ENCODE data around the gene SSU72.

SSU72 gene

DNA sequence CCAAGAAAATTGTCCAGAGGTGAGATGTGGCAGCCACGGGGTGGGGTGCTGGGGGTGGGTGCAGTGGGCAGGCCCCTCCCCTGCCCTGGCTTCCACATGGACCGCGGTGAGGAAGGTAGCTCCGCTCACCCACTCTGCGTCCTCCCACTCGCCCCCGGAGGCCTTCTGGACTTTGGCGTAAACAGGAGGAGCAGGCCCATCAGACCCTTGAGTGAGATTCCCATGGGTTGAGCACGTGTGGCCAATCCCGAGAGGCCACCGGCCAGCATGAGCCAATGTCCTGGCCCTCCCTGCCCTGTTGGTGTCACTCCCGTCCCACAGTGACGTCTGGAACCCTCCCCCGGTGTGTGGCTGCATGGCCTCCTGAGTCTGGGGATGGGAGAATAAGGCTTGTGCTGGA, 26.1 kb downstream of the SSU72 start:
- CTCF ChIA-PET = interaction anchor here (1.5 kb wide), 1 partner anchor 11 kb away, joined by 3 read pairs; no protein-coding TSS in a partner anchor
- WGBS (ENCODE audit: insufficient coverage) = 95% methylated on average over 13 of the region's 14 CpGs
- Histone ChIP-seq H3K9me3 (ENCODE audit: control extremely low read depth in 1 of 5, control insufficient read depth in 4 of 5, insufficient read depth in 2 of 5, low read depth in 1 of 5, low read length in 4 of 5) (no peaks in the 10 kb centered on the region), H3K4me1 (ENCODE audit: control extremely low read depth in 1 of 4, control insufficient read depth in 4 of 4, insufficient read depth in 4 of 4, low read length in 3 of 4) (no peaks in the 10 kb centered on the region), H3K27ac (ENCODE audit: insufficient read depth in 1 of 2, low read depth in 1 of 2, low read length in 2 of 2, poor library complexity in 1 of 2, severe bottlenecking in 2 of 2) (no peak overlapping the region), H3K27me3 (replicated peaks in 2 of 5; ENCODE audit: control insufficient read depth in 4 of 5, insufficient read depth in 5 of 5, low read length in 4 of 5) (no peaks in the 10 kb centered on the region), H3K4me3 (ENCODE audit: control insufficient read depth in 1 of 7, extremely low read depth in 1 of 7, insufficient read depth in 4 of 7, low read depth in 2 of 7, low read length in 6 of 7) (no peak overlapping the region), H3K36me3 (ENCODE audit: control insufficient read depth in 4 of 4, insufficient read depth in 4 of 4, low read length in 3 of 4) (peaks cover 0 to 46% (median 5%) of the 10 kb centered on the region in 4 experiments)
- POLR2A ChIA-PET = no interaction called here
- DNase-seq = no peak

DNA sequence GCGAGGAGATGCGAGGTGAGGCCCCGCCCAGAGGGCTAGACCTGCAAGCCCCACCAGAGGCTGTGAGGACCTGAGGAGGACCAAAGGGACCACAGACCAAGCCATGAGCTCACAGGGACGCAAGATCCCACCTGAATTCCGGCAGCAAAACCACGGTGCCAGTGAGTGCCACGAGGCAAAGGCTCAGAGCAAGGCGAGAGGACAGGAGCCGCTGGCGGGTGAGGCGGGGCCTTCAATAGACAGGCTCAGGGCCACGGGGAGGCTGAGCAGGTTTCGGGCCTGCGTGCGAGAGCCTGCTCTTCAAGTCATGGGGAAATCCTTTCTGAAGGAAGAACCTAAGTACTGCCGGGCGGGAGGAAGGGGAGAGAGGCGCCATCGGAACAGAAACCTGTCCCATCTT, 27.2 kb downstream of the SSU72 start:
- WGBS (ENCODE audit: insufficient coverage) = 97% methylated on average over 19 of the region's 19 CpGs
- no peak for DNase-seq
- H3K27ac ChIP-seq (ENCODE audit: insufficient read depth in 1 of 2, low read depth in 1 of 2, low read length in 2 of 2, poor library complexity in 1 of 2, severe bottlenecking in 2 of 2) = no peak overlapping the region
- H3K27me3 ChIP-seq (replicated peaks in 2 of 5; ENCODE audit: control insufficient read depth in 4 of 5, insufficient read depth in 5 of 5, low read length in 4 of 5) = no peaks in the 10 kb centered on the region
- no peaks in the 10 kb centered on the region for H3K4me1 ChIP-seq (ENCODE audit: control extremely low read depth in 1 of 4, control insufficient read depth in 4 of 4, insufficient read depth in 4 of 4, low read length in 3 of 4)
- POLR2A ChIA-PET = no interaction called here
- CTCF ChIA-PET = interaction anchor here (1.6 kb wide), 1 partner anchor 11 kb away, joined by 3 read pairs; no protein-coding TSS in a partner anchor
- peaks cover 0 to 54% (median 12%) of the 10 kb centered on the region in 4 experiments for H3K36me3 ChIP-seq (ENCODE audit: control insufficient read depth in 4 of 4, insufficient read depth in 4 of 4, low read length in 3 of 4)
- H3K4me3 ChIP-seq (ENCODE audit: control insufficient read depth in 1 of 7, extremely low read depth in 1 of 7, insufficient read depth in 4 of 7, low read depth in 2 of 7, low read length in 6 of 7) = no peak overlapping the region
- no peaks in the 10 kb centered on the region for H3K9me3 ChIP-seq (ENCODE audit: control extremely low read depth in 1 of 5, control insufficient read depth in 4 of 5, insufficient read depth in 2 of 5, low read depth in 1 of 5, low read length in 4 of 5)

DNA sequence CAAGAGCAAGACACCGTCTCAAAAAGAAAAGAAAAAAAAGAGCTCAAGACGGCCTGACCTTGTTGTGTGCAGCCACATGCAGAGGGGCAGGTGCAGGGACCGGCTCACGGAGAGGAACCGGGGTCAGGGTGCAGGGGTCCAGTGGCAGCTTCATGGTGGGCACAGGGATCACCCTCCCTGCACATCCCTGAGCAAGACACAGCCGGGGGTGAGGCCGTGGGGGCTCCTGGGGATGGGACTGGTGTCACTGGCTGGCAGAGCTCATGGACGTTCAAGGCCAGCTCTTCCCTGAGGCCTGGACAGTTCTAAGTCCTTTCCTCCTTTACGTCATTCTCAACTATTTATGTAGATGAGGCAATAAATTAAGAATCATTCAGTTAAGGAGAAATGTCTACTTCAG, 27.7 kb downstream of the SSU72 start:
- no peak for DNase-seq
- H3K9me3 ChIP-seq (ENCODE audit: control extremely low read depth in 1 of 5, control insufficient read depth in 4 of 5, insufficient read depth in 2 of 5, low read depth in 1 of 5, low read length in 4 of 5) = no peaks in the 10 kb centered on the region
- no peaks in the 10 kb centered on the region for H3K27me3 ChIP-seq (replicated peaks in 2 of 5; ENCODE audit: control insufficient read depth in 4 of 5, insufficient read depth in 5 of 5, low read length in 4 of 5)
- CTCF ChIA-PET = interaction anchor here (0.8 to 1.6 kb wide), 3 partner anchors 10 to 21 kb away, joined by 3 read pairs; no protein-coding TSS in a partner anchor
- peaks cover 0 to 55% (median 15%) of the 10 kb centered on the region in 4 experiments for H3K36me3 ChIP-seq (ENCODE audit: control insufficient read depth in 4 of 4, insufficient read depth in 4 of 4, low read length in 3 of 4)
- 98% methylated on average over 7 of the region's 9 CpGs for WGBS (ENCODE audit: insufficient coverage)
- no peak overlapping the region for H3K4me3 ChIP-seq (ENCODE audit: control insufficient read depth in 1 of 7, extremely low read depth in 1 of 7, insufficient read depth in 4 of 7, low read depth in 2 of 7, low read length in 6 of 7)
- H3K4me1 ChIP-seq (ENCODE audit: control extremely low read depth in 1 of 4, control insufficient read depth in 4 of 4, insufficient read depth in 4 of 4, low read length in 3 of 4) = no peaks in the 10 kb centered on the region
- POLR2A ChIA-PET = no interaction called here
- no peak overlapping the region for H3K27ac ChIP-seq (ENCODE audit: insufficient read depth in 1 of 2, low read depth in 1 of 2, low read length in 2 of 2, poor library complexity in 1 of 2, severe bottlenecking in 2 of 2)

DNA sequence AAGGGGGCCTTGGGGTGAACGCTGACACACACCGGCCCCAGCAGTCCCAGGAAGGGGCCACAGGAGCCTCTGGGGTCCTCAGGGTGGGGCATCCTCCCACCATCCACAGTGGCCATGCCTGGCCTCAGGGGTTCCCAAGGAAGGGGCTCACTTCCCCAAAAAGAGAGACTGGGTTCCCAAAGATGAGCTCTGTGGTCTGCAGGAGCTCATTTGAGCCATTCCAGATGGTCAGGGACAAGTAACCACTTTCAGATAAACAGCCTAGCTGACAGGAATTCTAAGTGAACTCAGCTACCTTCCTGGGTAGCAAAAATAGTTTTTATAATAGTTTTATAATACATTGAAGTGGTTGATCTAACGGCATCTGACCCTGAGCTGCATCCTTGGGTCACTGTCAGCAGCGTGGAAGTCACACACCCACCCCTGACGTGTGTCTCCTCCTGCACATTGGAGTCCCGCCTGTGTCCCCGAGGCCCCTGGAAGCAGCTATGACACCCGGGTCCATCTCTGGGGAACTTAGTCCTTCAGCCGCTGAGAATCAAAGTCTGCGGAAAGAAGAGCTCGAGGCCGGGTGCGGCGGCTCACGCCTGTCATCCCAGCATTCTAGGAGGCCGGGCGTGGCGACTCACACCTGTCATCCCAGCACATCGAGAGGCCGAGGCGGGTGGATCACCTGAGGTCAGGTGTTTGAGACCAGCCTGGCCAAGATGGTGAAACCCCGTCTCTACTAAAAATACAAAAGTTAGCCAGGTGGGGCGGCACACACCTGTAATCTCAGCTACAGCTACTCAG, 28.5 kb downstream of the SSU72 start:
- H3K27ac ChIP-seq (ENCODE audit: insufficient read depth in 1 of 2, low read depth in 1 of 2, low read length in 2 of 2, poor library complexity in 1 of 2, severe bottlenecking in 2 of 2) = no peak overlapping the region
- no peak overlapping the region for H3K4me3 ChIP-seq (ENCODE audit: control insufficient read depth in 1 of 7, extremely low read depth in 1 of 7, insufficient read depth in 4 of 7, low read depth in 2 of 7, low read length in 6 of 7)
- no peaks in the 10 kb centered on the region for H3K27me3 ChIP-seq (replicated peaks in 2 of 5; ENCODE audit: control insufficient read depth in 4 of 5, insufficient read depth in 5 of 5, low read length in 4 of 5)
- WGBS (ENCODE audit: insufficient coverage) = 96% methylated on average over 20 of the region's 23 CpGs
- H3K9me3 ChIP-seq (ENCODE audit: control extremely low read depth in 1 of 5, control insufficient read depth in 4 of 5, insufficient read depth in 2 of 5, low read depth in 1 of 5, low read length in 4 of 5) = no peaks in the 10 kb centered on the region
- H3K36me3 ChIP-seq (ENCODE audit: control insufficient read depth in 4 of 4, insufficient read depth in 4 of 4, low read length in 3 of 4) = peaks cover 0 to 56% (median 19%) of the 10 kb centered on the region in 4 experiments
- H3K4me1 ChIP-seq (ENCODE audit: control extremely low read depth in 1 of 4, control insufficient read depth in 4 of 4, insufficient read depth in 4 of 4, low read length in 3 of 4) = no peaks in the 10 kb centered on the region
- DNase-seq = no peak
- ChIA-PET POLR2A (no interaction called here), CTCF (interaction anchor here (0.8 to 1.6 kb wide), 3 partner anchors 11 to 20 kb away, joined by 3 read pairs; no protein-coding TSS in a partner anchor)

DNA sequence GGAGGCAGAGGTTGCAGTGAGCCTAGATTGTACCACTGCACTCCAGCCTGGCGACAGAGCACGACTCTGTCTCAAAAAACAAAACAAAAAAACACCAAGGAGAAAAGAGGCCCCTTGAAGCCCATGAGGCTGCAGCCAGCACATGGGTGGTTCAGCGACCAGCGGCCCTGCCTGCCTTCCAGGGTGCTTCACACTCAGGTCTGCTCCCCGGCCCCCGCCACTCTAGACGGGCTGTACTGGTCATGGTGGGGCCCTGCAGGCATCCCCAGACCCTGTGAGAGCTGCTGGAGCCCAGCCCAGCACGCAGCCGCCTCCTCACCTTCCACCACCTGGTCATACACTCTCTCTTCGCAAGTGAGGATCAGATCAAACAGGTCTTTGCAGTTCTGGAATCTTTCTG, 30.1 kb downstream of the SSU72 start:
- peaks cover 0 to 1% (median 0%) of the 10 kb centered on the region in 5 experiments for H3K27me3 ChIP-seq (replicated peaks in 2 of 5; ENCODE audit: control insufficient read depth in 4 of 5, insufficient read depth in 5 of 5, low read length in 4 of 5)
- no peaks in the 10 kb centered on the region for H3K9me3 ChIP-seq (ENCODE audit: control extremely low read depth in 1 of 5, control insufficient read depth in 4 of 5, insufficient read depth in 2 of 5, low read depth in 1 of 5, low read length in 4 of 5)
- no peak overlapping the region for H3K4me3 ChIP-seq (ENCODE audit: control insufficient read depth in 1 of 7, extremely low read depth in 1 of 7, insufficient read depth in 4 of 7, low read depth in 2 of 7, low read length in 6 of 7)
- H3K27ac ChIP-seq (ENCODE audit: insufficient read depth in 1 of 2, low read depth in 1 of 2, low read length in 2 of 2, poor library complexity in 1 of 2, severe bottlenecking in 2 of 2) = no peak overlapping the region
- H3K36me3 ChIP-seq (ENCODE audit: control insufficient read depth in 4 of 4, insufficient read depth in 4 of 4, low read length in 3 of 4) = peaks cover 0 to 59% (median 20%) of the 10 kb centered on the region in 4 experiments
- WGBS (ENCODE audit: insufficient coverage) = 97% methylated on average over 9 of the region's 10 CpGs
- ChIA-PET POLR2A (no interaction called here), CTCF (no interaction called here)
- H3K4me1 ChIP-seq (ENCODE audit: control extremely low read depth in 1 of 4, control insufficient read depth in 4 of 4, insufficient read depth in 4 of 4, low read length in 3 of 4) = peaks cover 0 to 6% (median 3%) of the 10 kb centered on the region in 4 experiments
- no peak for DNase-seq

DNA sequence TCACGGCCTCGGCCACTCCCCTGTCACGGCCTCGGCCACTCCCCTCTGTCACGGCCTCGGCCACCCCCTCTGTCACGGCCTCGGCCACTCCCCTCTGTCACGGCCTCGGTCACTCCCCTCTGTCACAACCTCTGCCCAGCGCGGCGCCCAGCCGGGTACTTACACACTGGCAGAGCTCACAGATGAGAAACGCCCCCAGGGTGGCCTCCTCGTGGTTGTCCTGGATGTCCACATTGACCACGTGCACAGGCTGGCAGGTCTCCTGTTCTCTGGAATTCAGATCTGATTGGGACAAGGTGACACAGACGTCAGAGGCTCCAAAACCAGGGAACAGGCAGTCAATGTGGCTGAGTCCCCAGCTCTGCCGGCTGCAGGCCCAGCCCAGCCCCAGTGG, 31.0 kb downstream of the SSU72 start:
- H3K4me3 ChIP-seq (ENCODE audit: control insufficient read depth in 1 of 7, extremely low read depth in 1 of 7, insufficient read depth in 4 of 7, low read depth in 2 of 7, low read length in 6 of 7) = no peak overlapping the region
- H3K36me3 ChIP-seq (ENCODE audit: control insufficient read depth in 4 of 4, insufficient read depth in 4 of 4, low read length in 3 of 4) = peaks cover 0 to 56% (median 20%) of the 10 kb centered on the region in 4 experiments
- no peaks in the 10 kb centered on the region for H3K9me3 ChIP-seq (ENCODE audit: control extremely low read depth in 1 of 5, control insufficient read depth in 4 of 5, insufficient read depth in 2 of 5, low read depth in 1 of 5, low read length in 4 of 5)
- ChIA-PET POLR2A (no interaction called here), CTCF (no interaction called here)
- H3K27me3 ChIP-seq (replicated peaks in 2 of 5; ENCODE audit: control insufficient read depth in 4 of 5, insufficient read depth in 5 of 5, low read length in 4 of 5) = peaks cover 0 to 6% (median 0%) of the 10 kb centered on the region in 5 experiments
- H3K27ac ChIP-seq (ENCODE audit: insufficient read depth in 1 of 2, low read depth in 1 of 2, low read length in 2 of 2, poor library complexity in 1 of 2, severe bottlenecking in 2 of 2) = no peak overlapping the region
- peaks cover 0 to 11% (median 4%) of the 10 kb centered on the region in 4 experiments for H3K4me1 ChIP-seq (ENCODE audit: control extremely low read depth in 1 of 4, control insufficient read depth in 4 of 4, insufficient read depth in 4 of 4, low read length in 3 of 4)
- DNase-seq = no peak
- WGBS (ENCODE audit: insufficient coverage) = 98% methylated on average over 19 of the region's 19 CpGs
